GM13976 (cell line): ENCODE measurements around the gene TUFT1.
"Not testable (repeated sequence)": the region's sequence is repeated elsewhere in the genome, so short reads cannot be mapped to it uniquely, and the experiment has no call there.

ENCODE experiments used
- DNase-seq: peaks from one replicate; pipeline ENCODE4 v3.0.0; 2012; ENCODE audit warnings: low spot score
- CTCF ChIP-seq: IDR thresholded peaks from 2 replicates; pipeline ENCODE4 v1.5.1; 2012; ENCODE audit warnings: borderline replicate concordance, mild to moderate bottlenecking; ENCODE audit not compliant: insufficient read depth; ENCODE audit errors: extremely low read depth, missing control alignments, control extremely low read depth
- in situ Hi-C: fragments of 300-500 bp; cut with MboI; formaldehyde crosslinking; loops from one replicate; pipeline ENCODE4 v1.12.0; 2022; ENCODE audit warnings: low sequenced_read_pairs, mixed read lengths, inconsistent platforms; ENCODE audit not compliant: unreplicated experiment

Gene TUFT1

GRCh38 chr1:151616505-151616849 lies 76.4 kb downstream of the TUFT1 start:
- in situ Hi-C loops = no loop called here
- no peak for TF ChIP-seq CTCF
- DNase-seq = no peak

DNA sequence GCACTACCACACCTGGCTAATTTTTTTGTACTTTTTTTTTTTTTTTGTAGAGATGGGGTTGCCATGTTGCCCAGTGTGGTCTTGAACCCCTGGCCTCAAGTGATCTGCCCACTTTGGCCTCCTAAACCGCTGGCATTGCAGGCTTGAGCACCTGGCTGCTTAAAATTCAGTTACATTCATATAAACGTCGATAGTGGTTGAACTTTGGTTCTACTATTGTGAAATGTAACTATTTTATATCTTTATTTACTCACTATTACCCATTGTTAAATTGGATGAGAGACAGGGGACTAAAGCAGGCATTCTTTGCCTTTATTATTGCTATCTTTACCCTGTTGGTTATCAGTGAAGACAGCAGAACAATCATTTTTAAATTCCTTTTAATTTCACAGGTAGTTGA lies 77.9 kb downstream of the TUFT1 start:
- no peak for DNase-seq
- in situ Hi-C loops = no loop called here
- TF ChIP-seq CTCF = no peak

- TF ChIP-seq CTCF = no peak
- in situ Hi-C loops = no loop called here
- no peak for DNase-seq
These were observed 78.4 kb downstream of the TUFT1 start for GRCh38 chr1:151618470-151618869.

- DNase-seq, in situ Hi-C loops: not testable (repeated sequence)
These were observed 78.9 kb downstream of the TUFT1 start for GRCh38 chr1:151618996-151619395.

DNA sequence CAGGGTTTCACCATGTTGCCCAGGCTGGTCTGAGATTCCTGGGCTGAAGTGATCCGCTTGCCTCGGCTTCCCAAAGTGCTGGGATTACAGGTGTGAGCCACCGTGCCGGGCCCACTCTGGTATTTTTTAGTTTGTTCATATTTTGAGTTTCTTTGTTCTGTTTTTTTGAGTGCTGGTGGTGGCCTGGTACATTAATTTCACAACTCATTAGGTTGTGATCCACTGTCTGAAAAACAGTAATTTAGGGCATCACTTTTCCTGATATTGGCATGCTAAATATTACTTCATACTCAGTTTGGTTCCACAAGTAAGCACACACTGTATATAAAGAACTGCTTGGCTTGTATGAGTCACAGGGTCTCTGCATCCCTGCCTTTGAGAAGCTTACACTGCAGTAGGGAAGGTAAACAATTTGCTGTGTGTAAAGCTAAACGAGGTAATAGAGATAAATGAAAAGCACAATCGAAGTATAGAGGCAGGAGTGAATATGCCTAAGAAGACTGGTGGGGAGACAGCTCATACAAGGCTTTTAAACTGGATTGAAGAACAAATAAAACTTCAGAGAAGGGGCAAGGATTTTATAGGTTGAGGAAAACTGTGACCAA lies 79.5 kb downstream of the TUFT1 start:
- DNase-seq = no peak
- TF ChIP-seq CTCF = no peak
- in situ Hi-C loops = no loop called here

GRCh38 chr1:151620286-151620685 lies 80.2 kb downstream of the TUFT1 start:
- in situ Hi-C loops = no loop called here

DNA sequence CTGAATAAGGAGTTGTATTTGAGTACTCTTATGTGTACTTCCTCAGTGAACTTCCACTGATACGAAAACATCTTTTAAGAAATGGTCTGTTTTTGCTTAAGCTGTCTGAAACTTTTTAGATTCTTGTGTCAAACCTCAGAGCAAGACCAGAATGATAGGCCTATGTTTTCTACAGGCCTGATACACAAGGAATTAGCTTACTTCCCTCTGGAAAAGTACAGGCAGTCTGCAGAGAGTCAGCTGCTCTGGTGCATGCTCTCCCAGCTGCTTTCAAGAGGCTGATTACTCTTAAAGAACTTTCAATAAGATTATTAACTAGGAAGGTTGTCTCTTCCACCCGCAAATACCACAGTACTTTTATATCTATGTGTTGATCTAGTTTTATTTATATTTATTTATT lies 81.2 kb downstream of the TUFT1 start:
- in situ Hi-C loops = no loop called here
- no peak for TF ChIP-seq CTCF
- no peak for DNase-seq

More at GRCh38 chr1:151620286-151620685, 80.2 kb downstream of the TUFT1 start:
- DNase-seq = no peak
- TF ChIP-seq CTCF = no peak
